Measurements from ENCODE around the gene NFAM1. TPM values are rescaled to one million over a fixed set of nuclear protein-coding genes. Genes with fewer than 3 reads are reported as not detected.

NFAM1 gene
- total RNA-seq, 2 donors from 2014 or later: 4.1 to 4.4 TPM

GRCh38 chr22:42372976-42373375, 59.2 kb downstream of the NFAM1 start:
- Histone ChIP-seq H3K4me3 (no peak overlapping the region), H3K36me3 (no peaks in the 10 kb centered on the region), H3K27ac (no peak overlapping the region), H3K4me1 (ENCODE audit: control insufficient read depth in 1 of 2, low read depth in 2 of 2) (peaks cover 9 to 15% of the 10 kb centered on the region in 2 donors), H3K9me3 (no peaks in the 10 kb centered on the region), H3K27me3 (replicated peaks; ENCODE audit: insufficient read depth) (no peaks in the 10 kb centered on the region)
- ATAC-seq (ENCODE audit: insufficient number of reproducible peaks, low FRiP score, low read depth) (no peak), DNase-seq (ENCODE audit: low spot score) (no peak)
- no peak for TF ChIP-seq CTCF (IDR thresholded peaks at IDR 0.05)

- Histone ChIP-seq H3K36me3 (no peaks in the 10 kb centered on the region), H3K27me3 (replicated peaks; ENCODE audit: insufficient read depth) (no peaks in the 10 kb centered on the region), H3K27ac (no peak overlapping the region), H3K4me3 (no peak overlapping the region), H3K9me3 (no peaks in the 10 kb centered on the region), H3K4me1 (ENCODE audit: control insufficient read depth in 1 of 2, low read depth in 2 of 2) (peaks cover 21 to 30% of the 10 kb centered on the region in 2 donors)
- ATAC-seq (ENCODE audit: insufficient number of reproducible peaks, low FRiP score, low read depth) (no peak), DNase-seq (ENCODE audit: low spot score) (no peak)
- no peak for TF ChIP-seq CTCF (IDR thresholded peaks at IDR 0.05)
Measured at GRCh38 chr22:42371501-42371900, 60.7 kb downstream of the NFAM1 start.

GRCh38 chr22:42371099-42371498, 61.1 kb downstream of the NFAM1 start:
- no peaks in the 10 kb centered on the region for H3K27me3 ChIP-seq (replicated peaks; ENCODE audit: insufficient read depth)
- no peaks in the 10 kb centered on the region for H3K9me3 ChIP-seq
- TF ChIP-seq CTCF (IDR thresholded peaks at IDR 0.05): no peak
- DNase-seq (ENCODE audit: low spot score): no peak
- ATAC-seq (ENCODE audit: insufficient number of reproducible peaks, low FRiP score, low read depth): no peak
- H3K36me3 ChIP-seq: no peaks in the 10 kb centered on the region
- H3K4me3 ChIP-seq: no peak overlapping the region
- H3K27ac ChIP-seq: no peak overlapping the region
- H3K4me1 ChIP-seq (ENCODE audit: control insufficient read depth in 1 of 2, low read depth in 2 of 2): peaks cover 22 to 34% of the 10 kb centered on the region in 2 donors

GRCh38 chr22:42369250-42370041, 62.8 kb downstream of the NFAM1 start:
- ATAC-seq (ENCODE audit: insufficient number of reproducible peaks, low FRiP score, low read depth) (peak; percentile 87), DNase-seq (ENCODE audit: low spot score) (peak; percentile 76)
- H3K27me3 ChIP-seq (replicated peaks; ENCODE audit: insufficient read depth): no peaks in the 10 kb centered on the region
- TF ChIP-seq CTCF (IDR thresholded peaks at IDR 0.05): no peak
- H3K4me3 ChIP-seq: peak overlapping the region; percentile 88
- H3K36me3 ChIP-seq: no peaks in the 10 kb centered on the region
- H3K4me1 ChIP-seq (ENCODE audit: control insufficient read depth in 1 of 2, low read depth in 2 of 2): peaks cover 28 to 50% of the 10 kb centered on the region in 2 donors
- no peak overlapping the region for H3K27ac ChIP-seq
- H3K9me3 ChIP-seq: no peaks in the 10 kb centered on the region

GRCh38 chr22:42368379-42369249, 63.6 kb downstream of the NFAM1 start:
- no peaks in the 10 kb centered on the region for H3K9me3 ChIP-seq
- H3K27me3 ChIP-seq (replicated peaks; ENCODE audit: insufficient read depth): no peaks in the 10 kb centered on the region
- DNase-seq (ENCODE audit: low spot score) (no peak), ATAC-seq (ENCODE audit: insufficient number of reproducible peaks, low FRiP score, low read depth) (no peak)
- no peaks in the 10 kb centered on the region for H3K36me3 ChIP-seq
- H3K4me1 ChIP-seq (ENCODE audit: control insufficient read depth in 1 of 2, low read depth in 2 of 2): peaks cover 28 to 52% of the 10 kb centered on the region in 2 donors
- no peak for TF ChIP-seq CTCF (IDR thresholded peaks at IDR 0.05)
- H3K4me3 ChIP-seq: peak overlapping the region; percentile 88
- no peak overlapping the region for H3K27ac ChIP-seq

Data from thoracic aorta (tissue), 2 donors.